ENCODE results near the gene P4HA1. TPM values are rescaled to one million over a fixed set of nuclear protein-coding genes. Genes with fewer than 3 reads are reported as not detected.

Gene P4HA1
- total and polyA plus RNA-seq, 9 of the 15 experiments (the other 6 are each of a cell fraction or from before 2014, with no cell fraction given) = 20.2 to 177 (median 28.6) TPM

- FAIRE-seq = no peak
- no peaks in the 10 kb centered on the region; the same call in 1 of the 3 replicates for H3K36me3 ChIP-seq (ENCODE audit: control insufficient read depth, insufficient read depth, low read length)
- POLR2A ChIA-PET = interaction anchor here (0.6 to 7.5 kb wide), 32 partner anchors 11 to 837 kb away, joined by 3 to 112 read pairs (median 4); partner anchors contain the start of genes DNAJC9, ECD, FAM149B1 and NUDT13
- intact Hi-C loops (cut with micrococcal nuclease) (loop anchor here (2.0 to 5.0 kb wide), 2 partner anchors 72 to 150 kb away; partner anchors contain the start of genes DNAJC9, ECD and FAM149B1), in situ Hi-C loops (cut with MboI) (no loop called here)
- no peak for ATAC-seq
- peaks cover 8% of the 10 kb centered on the region; the same call in 1 of the 2 replicates for H4K20me1 ChIP-seq (replicated peaks; ENCODE audit: control insufficient read depth, insufficient read depth, low read length)
- H3K4me1 ChIP-seq (replicated peaks in 1 of 2; ENCODE audit: control insufficient read depth in 2 of 2, insufficient read depth in 2 of 2, low read length in 2 of 2) = peaks cover 6 to 12% of the 10 kb centered on the region in 2 experiments; a peak in 3 of 5 replicates
- H3K9ac ChIP-seq (ENCODE audit: insufficient read depth in 1 of 2, low read depth in 2 of 2, low read length in 2 of 2) = peak overlapping the region; percentile 91 to 99; a peak in 3 of 4 replicates
- DNase-seq (ENCODE audit: extremely low read depth in 1 of 4, low spot score in 3 of 4) = no peak
- TSS peak; percentile 89 for BruUV-seq (replicated peaks)
- H3K4me3 ChIP-seq = peak overlapping the region; percentile 74
- CTCF ChIA-PET (ENCODE audit: low intra/inter-chr PET ratio) = interaction anchor here (0.6 to 2.7 kb wide), 3 partner anchors 13 to 633 kb away, joined by 3 to 18 read pairs (median 4); partner anchors contain the start of gene NUDT13
- H2AFZ ChIP-seq (ENCODE audit: low read depth, low read length) = peak overlapping the region; percentile 82
- H3K9me3 ChIP-seq (replicated peaks; ENCODE audit: control insufficient read depth, insufficient read depth, low read depth, low read length) = no peaks in the 10 kb centered on the region
- H3K79me2 ChIP-seq (ENCODE audit: control insufficient read depth, insufficient read depth, low read length) = peaks cover 43% of the 10 kb centered on the region
- H3K27ac ChIP-seq (ENCODE audit: extremely low read depth, low read depth, low read length) = peak overlapping the region; percentile 90
- H3K27me3 ChIP-seq (ENCODE audit: control insufficient read depth in 2 of 2, insufficient read depth in 2 of 2, low read length in 2 of 2) = no peaks in the 10 kb centered on the region
- no peaks in the 10 kb centered on the region for H3K9me1 ChIP-seq (ENCODE audit: control insufficient read depth, insufficient read depth, low read length)
- WGBS (ENCODE audit: insufficient coverage, low coverage, missing lambda C conversion rate) = 29% methylated on average over 4 of the region's 4 CpGs
- peak overlapping the region; percentile 82 for H3K4me2 ChIP-seq (ENCODE audit: insufficient read depth, low read length)
- TF ChIP-seq XRCC5 (IDR thresholded peaks at IDR 0.05; ENCODE audit: low read depth, low read length) (no peak), ZNF639 (CRISPR knock-in tag; conservative IDR thresholded peaks at IDR 0.05 in 1 of 2, IDR thresholded peaks at IDR 0.05 in 1 of 2) (peak in 1 of 2 experiments; percentile 55; a peak in 1 of 4 replicates), ATF4 (CRISPR knock-in tag; IDR thresholded peaks at IDR 0.05) (no peak), SMARCE1 (IDR thresholded peaks at IDR 0.05) (peak; percentile 20; the same call in 1 of the 2 replicates), ZBTB40 (IDR thresholded peaks at IDR 0.05) (peak; percentile 49; the same call in 1 of the 2 replicates), ZBTB40 (CRISPR knock-in tag; IDR thresholded peaks at IDR 0.05) (no peak), NCOA4 (IDR thresholded peaks at IDR 0.05; ENCODE audit: partially characterized antibody) (no peak), ZEB2 (IDR thresholded peaks at IDR 0.05) (peak; percentile 31), PHF20 (IDR thresholded peaks at IDR 0.05; ENCODE audit: partially characterized antibody) (peak; percentile 0), L3MBTL2 (IDR thresholded peaks at IDR 0.05) (0 out of 2 replicates have a peak, but pooled peaks have one; percentile 49), MCM2 (IDR thresholded peaks at IDR 0.05; ENCODE audit: low read depth) (no peak)
Observed at GRCh38 chr10:73097305-73097670, 622 bp upstream of the P4HA1 start.
